ENCODE results near the gene MOB3A.

The MOB3A gene

DNA sequence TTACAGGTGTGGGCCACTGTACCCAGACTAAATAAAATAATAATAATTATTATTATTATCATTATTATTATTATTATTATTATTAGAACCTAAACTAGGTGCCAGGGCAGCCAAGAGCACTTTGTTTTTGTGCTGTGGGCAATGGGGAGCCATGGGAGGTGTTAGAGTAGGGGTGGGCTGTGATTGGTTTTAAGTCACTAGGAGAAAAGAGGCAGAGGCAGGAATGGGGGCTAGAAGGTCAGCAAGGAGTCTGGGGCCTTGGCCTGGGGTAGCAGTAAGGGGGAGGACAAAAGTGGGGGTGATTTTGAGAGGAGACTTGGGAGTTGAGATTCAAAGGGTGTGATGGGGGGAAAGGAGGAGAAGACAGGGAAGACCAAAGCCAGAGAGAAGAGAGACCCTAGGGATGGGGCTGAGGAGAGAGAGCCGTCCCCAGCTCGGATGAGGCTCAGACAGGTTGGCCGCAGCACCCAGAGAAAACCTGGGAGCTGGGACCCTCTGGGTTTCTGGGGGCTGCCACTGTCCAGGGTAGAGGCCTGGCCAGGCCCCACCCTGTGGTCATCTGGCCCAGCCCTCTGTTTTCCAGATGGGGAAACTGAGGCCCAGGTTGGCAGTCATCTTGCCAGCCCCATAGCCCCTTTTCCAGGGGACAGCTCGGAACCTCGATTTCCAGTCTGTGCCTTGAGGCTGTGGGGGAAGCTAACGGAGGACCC is 62.9 kb downstream of the MOB3A start:
- DNase-seq, result no peak

DNA sequence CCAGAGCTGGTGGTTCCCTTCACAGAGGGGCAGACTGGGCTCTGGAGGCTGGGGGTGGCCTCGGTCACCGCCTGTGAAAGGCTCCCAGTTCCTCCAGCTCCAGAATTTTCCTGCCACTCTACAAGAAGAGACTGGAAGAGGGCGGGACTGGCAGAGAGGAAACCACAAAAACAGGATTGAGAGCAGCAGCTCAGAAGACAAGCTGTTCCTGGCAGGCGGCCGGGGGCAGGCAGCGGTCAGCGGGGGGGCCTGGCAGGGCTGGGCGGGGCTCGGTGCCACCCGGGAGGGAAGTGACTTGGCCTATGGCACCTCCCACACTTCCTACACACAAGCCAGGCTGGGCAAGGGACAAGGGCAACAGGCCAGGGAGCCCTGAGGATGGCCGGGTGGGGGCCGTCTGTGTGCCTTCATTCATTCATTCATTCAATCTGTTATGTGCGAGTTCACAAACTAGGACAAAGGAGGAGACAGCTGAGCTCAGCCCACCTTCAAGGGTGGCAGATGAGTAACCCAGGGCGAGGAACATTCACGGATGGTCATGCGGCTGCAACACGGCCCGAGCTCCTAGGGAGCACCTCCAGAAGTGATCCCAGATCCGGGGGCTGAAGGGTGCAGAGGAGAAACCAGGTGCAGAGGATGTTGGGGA is 63.7 kb downstream of the MOB3A start:
- DNase-seq, result peak; percentile 70 to 71

GRCh38 chr19:2027361-2027760 is 68.8 kb downstream of the MOB3A start:
- DNase-seq, result no peak

- no peak for DNase-seq
These were observed 69.4 kb downstream of the MOB3A start for GRCh38 chr19:2026770-2027169.

DNA sequence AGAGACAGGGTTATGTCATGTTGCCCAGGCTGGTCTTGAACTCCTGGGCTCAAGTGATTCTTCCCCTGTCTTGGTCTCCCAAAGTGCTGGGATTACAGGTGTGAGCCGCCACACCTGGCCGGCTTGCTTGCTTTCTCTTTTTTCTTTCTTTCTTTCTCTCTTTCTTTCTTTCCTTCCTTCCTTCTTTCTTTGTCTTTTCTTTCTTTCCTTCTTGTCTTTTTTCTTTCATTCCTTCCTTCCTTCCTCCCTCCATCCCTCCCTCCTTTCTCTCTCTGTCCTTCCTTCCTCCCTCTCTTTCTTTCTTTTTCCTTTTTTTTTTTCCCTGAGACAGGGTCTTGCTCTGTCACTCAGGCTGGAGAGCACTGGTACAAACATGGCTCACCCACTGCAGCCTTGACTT is 73.8 kb downstream of the MOB3A start:
- DNase-seq, result no peak

- no peak for DNase-seq
These were observed 74.5 kb downstream of the MOB3A start for GRCh38 chr19:2021453-2022140.
